HG02678 (cell line): ENCODE measurements around the gene CACNA1C.

ENCODE experiments used
- ATAC-seq: cut with Tn5 transposase; IDR thresholded peaks from one replicate; pipeline ENCODE4 v1.9.1; 2021; ENCODE audit warnings: mild to moderate bottlenecking, moderate library complexity; ENCODE audit not compliant: unreplicated experiment

CACNA1C gene

GRCh38 chr12:2334271-2334670 is 281.5 kb downstream of the CACNA1C start:
- no peak for ATAC-seq

DNA sequence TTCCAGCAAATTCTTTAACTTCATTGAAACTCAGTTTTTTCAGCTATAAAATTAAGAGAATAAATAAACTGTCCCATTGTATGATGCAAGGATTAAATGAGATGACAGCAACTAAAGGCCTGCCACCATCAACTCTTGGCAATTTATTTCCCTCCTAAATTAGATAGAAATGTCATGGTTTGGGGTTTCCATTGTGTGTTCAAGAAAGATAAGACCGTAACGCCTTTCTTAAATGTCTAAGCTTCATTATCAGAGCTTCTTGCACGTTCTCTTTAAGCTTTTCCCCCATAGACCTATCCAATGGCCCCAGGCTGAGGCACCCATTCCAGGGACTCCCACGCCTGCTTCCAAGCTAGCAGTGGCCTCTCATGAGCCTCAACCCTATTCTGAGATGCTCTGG is 281.9 kb downstream of the CACNA1C start:
- no peak for ATAC-seq

- no peak for ATAC-seq
These were observed 282.3 kb downstream of the CACNA1C start for GRCh38 chr12:2335109-2335508.

GRCh38 chr12:2335513-2335912 is 282.7 kb downstream of the CACNA1C start:
- no peak for ATAC-seq

GRCh38 chr12:2335916-2336315 is 283.1 kb downstream of the CACNA1C start:
- no peak for ATAC-seq

GRCh38 chr12:2336409-2336829 is 283.6 kb downstream of the CACNA1C start:
- ATAC-seq: peak; percentile 84

DNA sequence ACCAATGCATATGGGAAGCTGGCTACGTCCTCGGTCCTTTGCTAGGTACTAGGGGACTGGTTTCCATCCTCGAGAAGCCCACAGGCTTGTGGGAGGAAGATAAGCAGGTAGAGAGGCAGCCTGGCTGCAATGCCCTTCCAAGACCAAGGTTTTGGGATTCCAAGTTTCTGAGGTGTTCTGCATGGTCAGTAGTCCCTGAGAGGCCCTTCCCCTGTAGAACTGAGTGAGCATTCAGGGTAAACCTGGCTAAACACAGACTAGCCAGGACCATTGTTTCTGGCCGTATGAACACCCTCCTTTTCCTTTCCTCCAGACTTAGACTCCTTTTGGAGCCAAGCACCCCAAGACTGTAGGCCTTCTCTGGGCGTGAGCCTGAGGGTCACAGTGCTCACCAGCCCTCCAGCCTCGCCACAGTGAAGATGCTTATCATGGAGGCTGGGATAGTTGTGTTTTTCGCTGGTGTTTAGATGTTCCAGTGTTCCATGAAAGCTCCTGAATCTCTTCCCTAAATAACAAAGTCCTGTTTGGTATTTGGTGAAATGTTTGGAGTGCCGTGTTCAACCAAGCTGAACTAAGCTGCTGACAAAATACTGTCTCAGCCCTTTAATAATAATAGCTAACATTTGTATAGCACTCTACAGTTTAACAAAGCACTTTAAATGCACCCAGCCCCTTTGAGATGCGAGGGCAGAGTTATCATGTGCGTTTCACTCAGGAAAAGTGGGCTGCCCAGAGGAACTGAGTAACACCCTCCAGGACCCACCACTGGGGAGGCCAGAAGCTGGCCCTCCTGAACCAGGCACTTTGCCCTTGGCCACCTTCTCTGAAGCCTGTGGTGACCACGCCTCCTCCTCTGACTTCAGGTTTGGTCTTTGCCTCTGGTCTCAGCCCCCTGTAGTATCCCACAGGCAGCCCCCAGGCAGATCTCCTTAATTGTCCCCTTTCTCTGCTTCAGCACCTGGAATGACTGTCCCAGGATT is 284.5 kb downstream of the CACNA1C start:
- ATAC-seq: no peak

DNA sequence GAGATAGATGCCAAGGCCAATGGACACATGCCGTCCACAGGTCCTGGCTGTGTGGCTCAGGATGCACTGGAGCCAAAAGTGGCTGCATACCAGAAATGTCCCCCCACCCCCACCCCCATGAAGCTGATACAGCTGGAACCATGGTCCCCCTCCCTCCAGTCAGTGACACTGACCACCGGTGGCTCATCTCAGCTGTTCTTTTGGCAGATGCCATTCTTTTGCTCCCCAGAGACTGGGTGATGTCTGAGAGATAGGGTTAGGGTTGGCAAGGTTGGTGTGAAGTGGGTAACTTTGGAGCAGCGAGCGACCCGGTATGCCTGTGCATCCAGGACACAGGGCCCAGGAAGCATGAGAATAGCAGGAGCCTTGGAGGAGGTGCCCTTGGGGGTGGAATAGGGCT is 285.6 kb downstream of the CACNA1C start:
- no peak for ATAC-seq

GRCh38 chr12:2338991-2339431 is 286.2 kb downstream of the CACNA1C start:
- no peak for ATAC-seq

DNA sequence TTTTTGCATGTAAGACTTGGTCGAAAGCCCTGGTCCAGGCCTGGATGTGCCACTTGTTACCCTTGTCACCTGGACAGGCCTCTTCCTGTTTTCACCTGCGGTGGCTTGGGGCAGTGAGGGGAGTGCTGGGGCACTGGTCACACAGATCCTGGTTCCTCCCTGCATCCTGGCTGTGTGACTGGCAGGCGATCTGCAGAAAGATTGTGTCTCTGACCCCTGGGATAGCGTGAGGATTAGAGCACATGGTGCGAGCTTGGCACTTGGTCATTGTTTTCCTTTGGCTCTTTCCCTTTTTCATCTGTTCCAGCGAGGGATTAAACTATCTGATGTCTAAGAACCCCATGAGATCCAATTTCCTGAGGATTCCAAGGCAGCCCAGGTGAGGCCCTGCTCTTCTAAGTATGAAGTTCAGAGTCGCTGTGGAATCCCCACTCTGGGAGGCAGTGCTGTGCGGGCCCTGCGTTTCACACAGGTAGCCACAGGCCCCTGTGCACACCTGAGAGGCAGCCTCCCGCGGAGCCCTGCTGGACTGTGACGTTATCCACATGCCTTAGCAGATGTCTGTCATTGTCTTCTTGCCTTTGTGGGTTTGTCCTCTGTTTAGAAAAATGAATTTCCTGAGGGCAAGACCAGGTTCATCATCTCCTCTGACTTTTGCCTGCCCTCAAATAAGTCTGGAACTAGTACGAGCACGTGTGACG is 288.4 kb downstream of the CACNA1C start:
- ATAC-seq: no peak

DNA sequence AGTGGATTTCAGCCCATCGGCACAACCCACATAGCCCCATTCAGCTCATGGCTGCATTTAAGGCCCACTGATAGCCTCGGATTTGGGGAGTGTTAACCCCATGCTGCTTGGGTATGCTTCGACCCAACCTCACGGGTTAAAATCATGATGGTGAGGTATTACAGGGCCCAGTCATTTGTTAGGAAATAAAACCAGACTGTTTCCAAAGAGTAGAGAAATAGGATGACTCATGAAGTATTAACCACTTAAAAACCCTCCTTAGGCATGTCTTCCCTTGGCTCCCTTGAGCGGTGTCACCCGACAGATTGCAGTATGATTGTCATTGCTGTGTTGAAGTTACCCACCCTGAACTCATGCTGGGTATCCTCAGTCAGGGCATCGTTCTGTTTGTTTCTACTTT is 289.1 kb downstream of the CACNA1C start:
- ATAC-seq: no peak

GRCh38 chr12:2343681-2344080 is 290.9 kb downstream of the CACNA1C start:
- no peak for ATAC-seq

GRCh38 chr12:2344476-2344875 is 291.7 kb downstream of the CACNA1C start:
- ATAC-seq: no peak

DNA sequence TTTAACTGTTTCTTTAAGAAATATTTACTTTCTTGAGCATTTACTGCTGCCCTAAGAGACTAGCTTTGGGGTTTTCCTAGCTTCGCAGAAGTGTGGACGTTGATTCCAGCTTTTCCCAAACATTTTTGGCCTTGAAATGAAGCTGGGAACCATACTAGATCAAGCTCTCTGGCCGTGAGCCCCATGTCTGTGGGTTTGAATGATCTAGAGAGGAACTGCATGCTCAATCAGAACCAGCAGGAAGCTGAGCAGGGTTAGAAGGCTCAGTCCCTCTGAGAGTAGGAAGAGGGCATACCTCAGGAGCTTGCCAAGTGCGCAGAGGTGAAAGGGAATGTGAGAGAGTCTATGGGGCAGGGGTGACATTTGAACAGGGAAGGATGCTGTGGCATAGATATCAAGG is 292.1 kb downstream of the CACNA1C start:
- no peak for ATAC-seq

- ATAC-seq: no peak
These were observed 293.1 kb downstream of the CACNA1C start for GRCh38 chr12:2345902-2346301.

GRCh38 chr12:2346416-2346815 is 293.6 kb downstream of the CACNA1C start:
- no peak for ATAC-seq

GRCh38 chr12:2347137-2347843 is 294.5 kb downstream of the CACNA1C start:
- no peak for ATAC-seq

- ATAC-seq: no peak
These were observed 295.2 kb downstream of the CACNA1C start for GRCh38 chr12:2347844-2348481.

- ATAC-seq: no peak
These were observed 295.7 kb downstream of the CACNA1C start for GRCh38 chr12:2348482-2348852.

DNA sequence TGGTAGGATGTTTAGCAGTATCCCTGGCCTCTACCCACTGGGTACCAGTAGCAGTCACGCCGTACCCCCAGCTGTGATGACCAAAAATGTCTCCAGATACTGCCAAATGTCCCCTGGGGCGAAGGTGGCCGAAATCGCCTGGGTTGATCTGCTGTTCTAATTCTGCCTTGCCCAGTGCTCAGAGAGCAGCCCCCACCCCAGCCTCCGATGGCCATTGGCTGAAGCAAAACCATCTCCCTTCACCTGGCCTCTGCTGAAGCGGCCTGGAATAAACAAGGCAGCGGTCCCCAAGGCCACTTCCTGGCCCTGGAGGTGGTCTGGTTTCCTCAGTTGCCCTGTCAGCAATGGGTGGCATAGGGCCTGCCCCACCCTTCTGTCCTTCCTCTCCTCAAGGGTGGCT is 298.4 kb downstream of the CACNA1C start:
- ATAC-seq: no peak

DNA sequence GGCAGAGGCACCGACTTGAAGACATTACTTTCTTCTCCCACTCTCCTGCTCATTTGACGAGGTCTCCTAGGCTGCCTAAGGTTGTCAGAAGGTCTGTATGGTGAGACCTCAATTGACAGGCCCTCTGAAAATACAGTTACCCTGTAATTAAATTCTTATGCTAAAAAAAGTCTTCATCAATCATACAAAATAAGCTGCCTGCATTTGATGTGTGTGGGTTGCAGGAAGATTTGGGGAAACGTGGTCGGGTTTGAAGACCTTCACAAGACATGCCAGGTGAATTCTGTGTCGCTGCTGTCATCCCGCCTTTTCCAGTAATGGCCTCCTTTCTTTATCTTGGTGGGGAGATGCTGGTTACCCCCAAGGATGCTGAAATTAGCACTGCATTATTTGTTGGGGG is 299.4 kb downstream of the CACNA1C start:
- no peak for ATAC-seq
